Hepatocyte (in vitro differentiated cells): ENCODE measurements around the gene EXD3. TPM values are rescaled to one million over a fixed set of nuclear protein-coding genes. Genes with fewer than 3 reads are reported as not detected.
"Not testable (repeated sequence)": the region's sequence is repeated elsewhere in the genome, so short reads cannot be mapped to it uniquely, and the experiment has no call there.

Experiments used
- DNase-seq: peaks from one replicate; pipeline ENCODE4 v3.0.0-alpha.2; 2016; ENCODE audit warnings: low spot score
- H2AFZ ChIP-seq: fragments of 200-600 bp; sonication (generic); 2 replicates; pipeline ENCODE4 v1.6.0; 2016; ENCODE audit warnings: antibody characterized with exemption, mild to moderate bottlenecking
- H3K27ac ChIP-seq: fragments of 200-600 bp; sonication (generic); 2 replicates; pipeline ENCODE4 v1.5.1; 2016; ENCODE audit warnings: mild to moderate bottlenecking
- H3K27me3 ChIP-seq: fragments of 200-600 bp; sonication (generic); 2 replicates; pipeline ENCODE4 v1.6.1; 2016
- H3K36me3 ChIP-seq: fragments of 200-600 bp; sonication (generic); replicated peaks from 2 replicates; pipeline ENCODE4 v1.5.1; 2016; ENCODE audit warnings: low read depth; ENCODE audit not compliant: insufficient read depth
- H3K4me1 ChIP-seq: fragments of 200-600 bp; sonication (generic); 2 replicates; pipeline ENCODE4 v1.5.1; 2016; ENCODE audit warnings: mild to moderate bottlenecking, moderate library complexity; ENCODE audit not compliant: insufficient read depth
- H3K4me2 ChIP-seq: fragments of 200-600 bp; sonication (generic); 2 replicates; pipeline ENCODE4 v1.6.0; 2016
- H3K4me3 ChIP-seq: fragments of 200-600 bp; sonication (generic); 2 replicates; pipeline ENCODE4 v1.5.1; 2016; ENCODE audit warnings: mild to moderate bottlenecking
- H3K79me2 ChIP-seq: fragments of 200-600 bp; sonication (generic); 2 replicates; pipeline ENCODE4 v1.6.0; 2017; ENCODE audit warnings: mild to moderate bottlenecking
- H3K9me2 ChIP-seq: fragments of 200-600 bp; sonication (generic); replicated peaks from 2 replicates; pipeline ENCODE4 v1.6.0; 2017; ENCODE audit warnings: mild to moderate bottlenecking; ENCODE audit not compliant: insufficient read depth
- H3K9me3 ChIP-seq: fragments of 200-600 bp; sonication (generic); 2 replicates; pipeline ENCODE4 v1.5.1; 2016; ENCODE audit warnings: low read depth, mild to moderate bottlenecking
- H4K20me1 ChIP-seq: fragments of 200-600 bp; sonication (generic); 2 replicates; pipeline ENCODE4 v1.6.0; 2016; ENCODE audit warnings: mild to moderate bottlenecking; ENCODE audit not compliant: insufficient read depth, poor library complexity, severe bottlenecking
- EZH2 ChIP-seq: fragments of 200-600 bp; sonication (generic); IDR thresholded peaks from 2 replicates; pipeline ENCODE4 v1.6.1; 2016; ENCODE audit warnings: antibody characterized with exemption, mild to moderate bottlenecking, borderline replicate concordance
- EZH2phosphoT487 ChIP-seq: fragments of 200-600 bp; sonication (generic); IDR thresholded peaks from one replicate; pipeline ENCODE4 v1.6.1; 2018; ENCODE audit warnings: antibody characterized with exemption, mild to moderate bottlenecking, low read depth, moderate library complexity; ENCODE audit not compliant: unreplicated experiment, severe bottlenecking
- WGBS: methylation state at CpG from one replicate; pipeline ENCODE4 v1.1.6; 2016; ENCODE audit warnings: low lambda C conversion rate; ENCODE audit errors: missing lambda C conversion rate; 5-methylcytosine and 5-hydroxymethylcytosine counted together
- polyA plus RNA-seq: library from polyadenylated mRNA; unstranded; fragments of >200 nt; fragmentation: Nextera tagmentation; extraction: Ambion mirVana; gene quantifications from 2 replicates; pipeline ENCODE4 v1.2.1, GENCODE V29; 2016
- total RNA-seq: library from RNA; depleted of rRNA; stranded (reverse); fragments of >200 nt; gene quantifications from 2 replicates; pipeline ENCODE4 v1.2.3, GENCODE V29; 2014
- TF ChIP-seq, protein P1 (sequence below): fragments of 200-600 bp; sonication (generic); IDR thresholded peaks from 2 replicates; pipeline ENCODE4 v1.5.1; 2016; ENCODE audit warnings: antibody characterized with exemption, mild to moderate bottlenecking; ENCODE audit not compliant: poor library complexity

The EXD3 gene
- total and polyA plus RNA-seq, 2 experiments from 2014 or later: 11.8 to 21.6 TPM

DNA sequence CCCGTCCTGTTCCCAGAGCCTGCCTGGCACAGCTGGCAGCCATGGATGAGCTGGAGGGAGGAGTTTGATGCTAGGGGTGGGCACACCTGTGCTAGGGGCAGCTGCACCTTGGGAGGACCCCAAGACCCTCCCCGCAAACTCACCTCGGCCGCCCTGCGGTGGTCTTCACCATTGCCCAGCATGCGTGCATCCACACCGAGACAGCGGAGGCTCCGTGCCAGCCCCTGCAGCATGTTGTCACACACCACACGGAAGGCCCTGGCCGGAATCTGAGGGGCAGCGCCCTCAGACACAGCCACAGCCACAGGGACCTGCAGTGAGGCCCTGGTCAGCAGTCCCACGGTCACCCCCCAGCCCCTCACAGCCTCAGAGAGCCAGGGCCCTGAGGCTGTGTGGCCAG lies 75.0 kb downstream of the EXD3 start:
- Histone ChIP-seq H3K27ac (no peak overlapping the region), H2AFZ (no peak overlapping the region), H3K9me3 (no peaks in the 10 kb centered on the region), H3K4me1 (no peaks in the 10 kb centered on the region), H3K79me2 (no peaks in the 10 kb centered on the region), H4K20me1 (no peaks in the 10 kb centered on the region), H3K4me3 (no peak overlapping the region), H3K27me3 (no peaks in the 10 kb centered on the region), H3K9me2 (no peaks in the 10 kb centered on the region), H3K4me2 (no peak overlapping the region), H3K36me3 (no peaks in the 10 kb centered on the region)
- WGBS: 95% methylated on average over 11 of the region's 13 CpGs
- DNase-seq: no peak
- TF ChIP-seq, protein P1, sequence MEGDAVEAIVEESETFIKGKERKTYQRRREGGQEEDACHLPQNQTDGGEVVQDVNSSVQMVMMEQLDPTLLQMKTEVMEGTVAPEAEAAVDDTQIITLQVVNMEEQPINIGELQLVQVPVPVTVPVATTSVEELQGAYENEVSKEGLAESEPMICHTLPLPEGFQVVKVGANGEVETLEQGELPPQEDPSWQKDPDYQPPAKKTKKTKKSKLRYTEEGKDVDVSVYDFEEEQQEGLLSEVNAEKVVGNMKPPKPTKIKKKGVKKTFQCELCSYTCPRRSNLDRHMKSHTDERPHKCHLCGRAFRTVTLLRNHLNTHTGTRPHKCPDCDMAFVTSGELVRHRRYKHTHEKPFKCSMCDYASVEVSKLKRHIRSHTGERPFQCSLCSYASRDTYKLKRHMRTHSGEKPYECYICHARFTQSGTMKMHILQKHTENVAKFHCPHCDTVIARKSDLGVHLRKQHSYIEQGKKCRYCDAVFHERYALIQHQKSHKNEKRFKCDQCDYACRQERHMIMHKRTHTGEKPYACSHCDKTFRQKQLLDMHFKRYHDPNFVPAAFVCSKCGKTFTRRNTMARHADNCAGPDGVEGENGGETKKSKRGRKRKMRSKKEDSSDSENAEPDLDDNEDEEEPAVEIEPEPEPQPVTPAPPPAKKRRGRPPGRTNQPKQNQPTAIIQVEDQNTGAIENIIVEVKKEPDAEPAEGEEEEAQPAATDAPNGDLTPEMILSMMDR: no peak
- TF ChIP-seq EZH2 (no peak), EZH2phosphoT487 (no peak)

DNA sequence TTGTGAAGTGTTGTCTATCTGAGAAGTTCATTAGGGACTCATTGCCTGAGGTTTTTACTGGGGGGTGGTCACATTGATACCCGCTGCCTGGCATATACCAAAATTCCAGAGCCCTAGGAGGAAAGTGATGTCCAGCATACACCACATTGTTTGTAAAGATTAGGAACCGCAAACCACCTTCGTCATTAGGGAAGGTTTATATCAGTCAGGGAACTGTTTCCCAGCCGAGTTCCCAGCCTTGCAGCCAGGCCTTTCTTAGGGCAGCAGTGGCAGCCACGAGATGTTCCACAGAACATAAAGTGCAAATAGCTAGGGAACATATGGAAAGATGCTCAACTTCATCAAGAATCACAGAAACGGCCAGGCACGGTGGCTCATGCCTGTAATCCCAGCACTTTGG lies 80.5 kb downstream of the EXD3 start:
- DNase-seq: no peak
- Histone ChIP-seq H3K27me3 (no peaks in the 10 kb centered on the region), H3K36me3 (no peaks in the 10 kb centered on the region), H3K27ac (no peak overlapping the region), H4K20me1 (no peaks in the 10 kb centered on the region), H3K9me2 (no peaks in the 10 kb centered on the region), H3K9me3 (no peaks in the 10 kb centered on the region), H3K4me2 (no peak overlapping the region), H2AFZ (no peak overlapping the region), H3K4me3 (no peak overlapping the region), H3K4me1 (no peaks in the 10 kb centered on the region), H3K79me2 (no peaks in the 10 kb centered on the region)
- 87% methylated on average over 6 of the region's 7 CpGs for WGBS
- TF ChIP-seq EZH2: no peak
- TF ChIP-seq EZH2phosphoT487: no peak
- TF ChIP-seq, protein P1: no peak

DNA sequence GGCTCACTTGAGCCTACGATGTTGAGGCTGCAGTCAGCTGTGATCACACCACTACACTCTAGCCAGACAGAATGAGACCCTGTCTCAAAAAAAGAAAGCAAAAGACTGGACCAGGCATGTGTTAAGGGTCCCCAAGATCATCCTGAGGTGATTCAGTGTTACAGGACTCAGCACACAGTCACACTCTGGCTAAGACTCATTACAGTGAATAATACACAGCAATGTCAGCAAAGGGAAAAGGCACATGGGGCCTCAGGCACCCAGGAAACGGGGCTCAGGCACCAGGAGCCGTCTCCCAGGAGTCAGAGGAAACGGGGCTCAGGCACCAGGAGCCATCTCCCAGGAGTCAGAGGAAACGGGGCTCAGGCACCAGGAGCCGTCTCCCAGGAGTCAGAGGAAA lies 81.7 kb downstream of the EXD3 start:
- Histone ChIP-seq H3K27me3 (no peaks in the 10 kb centered on the region), H3K4me1 (no peaks in the 10 kb centered on the region), H3K9me3 (no peaks in the 10 kb centered on the region), H4K20me1 (no peaks in the 10 kb centered on the region), H2AFZ (no peak overlapping the region), H3K4me3 (no peak overlapping the region), H3K9me2 (no peaks in the 10 kb centered on the region), H3K36me3 (no peaks in the 10 kb centered on the region), H3K4me2 (no peak overlapping the region), H3K79me2 (no peaks in the 10 kb centered on the region), H3K27ac (no peak overlapping the region)
- TF ChIP-seq, protein P1: no peak
- TF ChIP-seq EZH2 (no peak), EZH2phosphoT487 (no peak)
- WGBS: 94% methylated on average over 3 of the region's 6 CpGs
- DNase-seq: no peak

DNA sequence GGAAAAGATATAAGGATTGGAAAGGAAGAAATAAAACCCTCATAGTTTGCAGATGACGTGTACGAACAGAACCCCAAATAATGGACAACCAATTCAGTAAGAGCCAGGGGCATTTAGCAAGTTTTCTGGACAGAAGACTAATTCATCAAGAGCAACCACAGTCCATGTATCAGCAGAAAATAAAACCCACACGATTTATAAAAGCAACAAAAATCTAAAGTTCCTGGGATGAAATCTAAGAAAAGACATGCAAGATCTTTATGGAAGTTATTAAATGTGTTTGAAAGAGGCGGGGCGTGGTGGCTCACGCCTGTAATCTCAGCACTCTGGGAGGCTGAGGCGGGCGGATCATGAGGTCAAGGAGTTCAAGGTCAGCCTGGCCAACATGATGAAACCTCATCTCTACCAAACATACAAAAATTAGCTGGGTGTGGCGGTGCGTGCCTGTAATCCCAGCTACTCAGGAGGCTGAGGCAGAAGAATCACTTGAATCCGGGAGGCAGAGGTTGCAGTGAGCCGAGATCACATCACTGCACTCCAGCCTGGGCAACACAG lies 83.0 kb downstream of the EXD3 start:
- not testable (repeated sequence) for H3K9me2 ChIP-seq, H3K36me3 ChIP-seq, H3K4me3 ChIP-seq, H3K4me2 ChIP-seq, H3K4me1 ChIP-seq, H3K9me3 ChIP-seq, H4K20me1 ChIP-seq, H2AFZ ChIP-seq, H3K27me3 ChIP-seq, DNase-seq, H3K79me2 ChIP-seq
- 90% methylated on average over 12 of the region's 12 CpGs for WGBS
- peak overlapping the region; percentile 57 for H3K27ac ChIP-seq
